ENCODE data around the gene ZBTB3.

ZBTB3 gene

DNA sequence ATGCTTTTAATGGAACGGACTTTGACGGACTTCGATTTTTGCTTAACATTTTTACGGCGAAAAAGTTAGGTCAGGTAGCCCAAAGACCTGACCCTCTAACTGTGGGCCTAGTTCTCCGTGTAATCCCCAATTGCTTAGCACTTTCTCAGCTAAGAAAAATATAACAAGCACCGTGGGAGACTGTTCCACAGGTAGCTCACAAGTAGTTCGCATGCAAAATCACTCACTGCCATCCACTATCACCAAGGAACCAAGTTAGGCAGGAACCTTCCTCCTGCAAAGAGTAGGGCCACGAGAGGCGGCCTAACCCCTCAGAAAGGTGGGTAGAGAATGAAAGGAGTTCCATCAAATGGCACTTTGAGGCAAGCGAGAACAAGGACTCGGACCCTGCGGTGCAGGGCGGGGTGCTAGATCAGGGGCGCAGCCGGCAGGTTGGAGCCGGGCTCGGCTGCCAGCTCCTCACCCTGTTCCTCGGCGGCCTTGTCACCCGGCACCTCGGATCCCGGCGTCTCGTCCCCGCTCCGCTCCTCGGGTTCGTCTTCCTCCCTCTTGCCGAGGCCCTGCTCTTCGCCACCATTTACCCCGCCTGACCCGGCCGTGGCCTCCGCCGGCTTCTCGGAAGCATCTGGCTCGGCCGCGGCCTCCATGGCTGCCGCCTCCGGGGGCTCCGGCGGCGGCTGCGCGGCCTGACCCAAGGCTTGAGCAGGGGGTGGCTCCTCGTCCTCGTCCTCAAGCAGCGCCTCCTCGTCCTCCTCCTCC, 27.6 kb downstream of the ZBTB3 start:
- peak overlapping the region; percentile 79 for H3K4me3 ChIP-seq
- DNase-seq (ENCODE audit: low spot score): no peak
- TF ChIP-seq, protein P1, sequence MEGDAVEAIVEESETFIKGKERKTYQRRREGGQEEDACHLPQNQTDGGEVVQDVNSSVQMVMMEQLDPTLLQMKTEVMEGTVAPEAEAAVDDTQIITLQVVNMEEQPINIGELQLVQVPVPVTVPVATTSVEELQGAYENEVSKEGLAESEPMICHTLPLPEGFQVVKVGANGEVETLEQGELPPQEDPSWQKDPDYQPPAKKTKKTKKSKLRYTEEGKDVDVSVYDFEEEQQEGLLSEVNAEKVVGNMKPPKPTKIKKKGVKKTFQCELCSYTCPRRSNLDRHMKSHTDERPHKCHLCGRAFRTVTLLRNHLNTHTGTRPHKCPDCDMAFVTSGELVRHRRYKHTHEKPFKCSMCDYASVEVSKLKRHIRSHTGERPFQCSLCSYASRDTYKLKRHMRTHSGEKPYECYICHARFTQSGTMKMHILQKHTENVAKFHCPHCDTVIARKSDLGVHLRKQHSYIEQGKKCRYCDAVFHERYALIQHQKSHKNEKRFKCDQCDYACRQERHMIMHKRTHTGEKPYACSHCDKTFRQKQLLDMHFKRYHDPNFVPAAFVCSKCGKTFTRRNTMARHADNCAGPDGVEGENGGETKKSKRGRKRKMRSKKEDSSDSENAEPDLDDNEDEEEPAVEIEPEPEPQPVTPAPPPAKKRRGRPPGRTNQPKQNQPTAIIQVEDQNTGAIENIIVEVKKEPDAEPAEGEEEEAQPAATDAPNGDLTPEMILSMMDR (IDR thresholded peaks at IDR 0.05): no peak
- peak overlapping the region; percentile 87 to 96 for H3K27ac ChIP-seq

DNA sequence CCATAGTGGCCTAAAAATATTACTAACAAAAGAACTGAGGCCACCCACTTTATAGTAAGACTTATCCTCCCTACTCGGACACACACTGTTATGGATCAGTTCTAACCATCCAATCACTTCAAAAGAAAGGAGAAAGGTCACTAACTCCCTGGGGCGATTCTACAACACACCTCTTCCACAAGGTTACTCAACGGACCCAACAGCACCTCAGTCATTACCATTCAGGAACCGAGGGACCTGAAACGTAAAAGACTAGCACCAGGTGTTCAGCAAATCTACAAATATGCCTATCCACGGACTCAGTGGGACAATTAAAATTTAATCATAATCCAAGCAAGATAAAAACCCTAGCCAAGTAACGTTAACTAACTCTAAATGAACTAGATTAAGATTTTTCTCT, 28.3 kb downstream of the ZBTB3 start:
- DNase-seq (ENCODE audit: low spot score): no peak
- Histone ChIP-seq H3K4me3 (peak overlapping the region; percentile 79), H3K27ac (peak overlapping the region; percentile 87 to 96)
- TF ChIP-seq, protein P1 (IDR thresholded peaks at IDR 0.05): no peak

DNA sequence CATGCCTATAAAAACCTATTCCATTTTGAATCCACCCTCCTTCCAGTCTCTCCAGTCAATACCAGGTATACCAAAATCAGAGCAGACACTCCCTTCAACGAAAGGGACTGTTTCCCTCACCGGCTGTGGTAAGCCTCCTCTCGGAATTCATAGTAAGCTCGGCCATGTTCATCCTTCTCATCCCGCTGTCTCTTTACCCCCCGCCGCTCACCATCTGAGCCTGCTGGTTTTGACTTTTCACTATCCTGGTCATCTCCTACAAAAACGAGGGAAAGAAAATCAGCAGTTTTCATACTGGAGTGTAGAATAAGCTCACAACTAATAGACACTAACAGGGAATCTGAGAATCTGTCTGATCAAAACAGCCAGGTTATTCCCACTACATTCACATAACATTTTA, 29.8 kb downstream of the ZBTB3 start:
- Histone ChIP-seq H3K4me3 (peak overlapping the region; percentile 79), H3K27ac (no peak overlapping the region)
- DNase-seq (ENCODE audit: low spot score): no peak
- TF ChIP-seq, protein P1 (IDR thresholded peaks at IDR 0.05): no peak

DNA sequence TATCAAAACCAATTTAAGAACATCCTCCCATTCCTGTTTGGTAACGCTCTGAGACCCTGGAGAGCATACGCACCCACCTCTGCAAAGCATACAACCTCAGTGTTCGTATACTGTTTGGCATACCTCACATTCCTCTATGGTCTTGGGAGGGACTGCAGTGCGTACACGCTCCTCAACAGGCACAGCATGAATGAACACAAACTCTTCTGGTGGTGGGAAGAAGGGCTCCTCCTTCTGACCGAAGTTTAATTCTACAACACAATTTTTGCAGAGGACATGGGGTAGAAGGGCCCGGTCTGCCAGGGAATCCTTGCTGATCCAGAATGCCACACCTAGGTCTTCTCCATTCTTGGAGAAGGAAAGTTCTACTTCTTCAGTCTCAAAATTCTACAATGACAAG, 32.0 kb downstream of the ZBTB3 start:
- TF ChIP-seq, protein P1 (IDR thresholded peaks at IDR 0.05): no peak
- Histone ChIP-seq H3K4me3 (no peak overlapping the region), H3K27ac (no peak overlapping the region)
- DNase-seq (ENCODE audit: low spot score): no peak

GRCh38 chr11:62719302-62719978, 34.5 kb downstream of the ZBTB3 start:
- Histone ChIP-seq H3K4me3 (no peak overlapping the region), H3K27ac (no peak overlapping the region)
- TF ChIP-seq, protein P1 (IDR thresholded peaks at IDR 0.05): no peak
- no peak for DNase-seq (ENCODE audit: low spot score)

GRCh38 chr11:62716816-62717215, 37.1 kb downstream of the ZBTB3 start:
- no peak for DNase-seq (ENCODE audit: low spot score)
- Histone ChIP-seq H3K27ac (no peak overlapping the region), H3K4me3 (no peak overlapping the region)
- TF ChIP-seq, protein P1 (IDR thresholded peaks at IDR 0.05): no peak

- TF ChIP-seq, protein P1 (IDR thresholded peaks at IDR 0.05): no peak
- Histone ChIP-seq H3K4me3 (no peak overlapping the region), H3K27ac (no peak overlapping the region)
- DNase-seq (ENCODE audit: low spot score): no peak
These were observed 37.8 kb downstream of the ZBTB3 start for GRCh38 chr11:62716206-62716605.

All from coronary artery (tissue), 2 donors.